Mammary epithelial cell (primary cell): ENCODE measurements around the gene CRYBG3.

Experiments
- EZH2 ChIP-seq: IDR thresholded peaks from 2 replicates; pipeline ENCODE4 v1.6.1; 2012; ENCODE audit warnings: low read length, inconsistent platforms, borderline replicate concordance
- TF ChIP-seq, protein P1 (sequence below), 2 donors: IDR thresholded peaks in 1 of 2; conservative IDR thresholded peaks in 1 of 2; 2 replicates each; pipeline ENCODE4 v1.5.1; 2011 to 2012; ENCODE audit warnings: inconsistent platforms in 2 of 2, low read length in 2 of 2, mild to moderate bottlenecking in 2 of 2, control low read depth in 1 of 2, low read depth in 1 of 2; ENCODE audit not compliant: insufficient read depth in 1 of 2; ENCODE audit errors: extremely low read depth in 1 of 2

DNA sequence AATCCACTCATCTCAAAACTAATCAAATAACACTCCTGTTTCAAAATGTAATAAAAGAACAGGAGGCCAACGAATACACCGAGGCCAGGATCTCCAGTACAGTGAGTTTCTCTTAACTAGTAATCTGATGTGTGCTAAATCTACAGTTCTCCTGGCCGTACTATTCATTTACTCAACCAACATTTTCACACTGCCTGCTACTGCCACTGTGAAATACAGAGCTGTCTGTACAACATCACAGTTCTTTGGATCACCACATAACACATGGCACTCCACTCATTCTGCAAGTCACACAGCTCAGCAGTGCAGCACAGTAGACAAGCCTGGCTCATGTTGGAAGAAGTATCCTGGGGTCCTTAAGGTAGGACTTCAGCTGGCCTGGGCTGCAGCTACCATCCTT lies 128.5 kb downstream of the CRYBG3 start:
- TF ChIP-seq EZH2 = no peak
- TF ChIP-seq, protein P1, sequence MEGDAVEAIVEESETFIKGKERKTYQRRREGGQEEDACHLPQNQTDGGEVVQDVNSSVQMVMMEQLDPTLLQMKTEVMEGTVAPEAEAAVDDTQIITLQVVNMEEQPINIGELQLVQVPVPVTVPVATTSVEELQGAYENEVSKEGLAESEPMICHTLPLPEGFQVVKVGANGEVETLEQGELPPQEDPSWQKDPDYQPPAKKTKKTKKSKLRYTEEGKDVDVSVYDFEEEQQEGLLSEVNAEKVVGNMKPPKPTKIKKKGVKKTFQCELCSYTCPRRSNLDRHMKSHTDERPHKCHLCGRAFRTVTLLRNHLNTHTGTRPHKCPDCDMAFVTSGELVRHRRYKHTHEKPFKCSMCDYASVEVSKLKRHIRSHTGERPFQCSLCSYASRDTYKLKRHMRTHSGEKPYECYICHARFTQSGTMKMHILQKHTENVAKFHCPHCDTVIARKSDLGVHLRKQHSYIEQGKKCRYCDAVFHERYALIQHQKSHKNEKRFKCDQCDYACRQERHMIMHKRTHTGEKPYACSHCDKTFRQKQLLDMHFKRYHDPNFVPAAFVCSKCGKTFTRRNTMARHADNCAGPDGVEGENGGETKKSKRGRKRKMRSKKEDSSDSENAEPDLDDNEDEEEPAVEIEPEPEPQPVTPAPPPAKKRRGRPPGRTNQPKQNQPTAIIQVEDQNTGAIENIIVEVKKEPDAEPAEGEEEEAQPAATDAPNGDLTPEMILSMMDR (conservative IDR thresholded peaks at IDR 0.05 in 1 of 2, IDR thresholded peaks at IDR 0.05 in 1 of 2; ENCODE audit: extremely low read depth in 1 of 2, insufficient read depth in 1 of 2, low read depth in 1 of 2, low read length in 2 of 2) = no peak
